Erythroblast (primary cell): ENCODE results near the gene RPL15.

Experiments used
- GATA1 ChIP-seq: IDR thresholded peaks from 2 replicates; pipeline ENCODE4 v1.6.1; 2011; ENCODE audit warnings: low read depth, mild to moderate bottlenecking, control low read depth, low read length, moderate library complexity
- POLR2A ChIP-seq: IDR thresholded peaks from 2 replicates; pipeline ENCODE4 v1.6.1; 2011; ENCODE audit warnings: mild to moderate bottlenecking, low read length

GRCh38 chr3:23959135-23959900 lies 42.4 kb downstream of the RPL15 start:
- TF ChIP-seq POLR2A (no peak), GATA1 (no peak)
